ENCODE measurements around the gene NFKB2. TPM values are rescaled to one million over a fixed set of nuclear protein-coding genes. Genes with fewer than 3 reads are reported as not detected.

NFKB2 gene
- total and polyA plus RNA-seq, 10 donors, result 34.7 to 161 (median 57.1) TPM

DNA sequence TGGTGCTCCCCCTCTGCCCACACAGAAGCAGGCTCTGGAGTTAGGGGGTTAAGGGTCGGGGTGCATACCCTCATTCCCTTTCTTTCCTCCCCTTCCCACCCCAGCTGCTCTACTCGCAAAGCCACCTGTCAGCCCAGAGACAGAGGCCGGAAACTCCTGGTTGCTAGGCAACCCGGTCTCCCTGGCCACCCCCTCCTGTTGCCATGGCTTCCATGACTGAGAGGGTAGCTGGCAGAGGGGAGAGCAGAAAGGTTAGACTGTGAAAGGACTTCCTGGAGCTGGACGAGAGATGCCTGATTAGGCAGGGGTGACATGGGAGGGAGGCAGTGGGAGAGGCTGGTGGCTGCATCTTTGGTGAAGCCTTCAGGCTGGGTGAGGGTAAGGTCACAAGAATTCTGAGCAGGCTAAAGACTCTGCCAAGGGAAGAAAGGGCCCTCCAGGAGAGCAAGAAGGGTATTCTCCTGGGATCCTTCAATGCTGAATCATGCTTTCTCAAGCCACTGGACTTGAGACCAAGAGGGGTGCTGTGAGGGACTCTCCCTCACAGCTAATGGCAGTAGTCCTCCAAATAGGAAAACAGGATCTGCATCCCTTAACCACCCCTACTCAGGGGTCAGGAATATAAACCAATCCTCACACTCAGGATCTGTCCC, 17.7 kb downstream of the NFKB2 start:
- Histone ChIP-seq H3K27ac (no peak overlapping the region), H3K27me3 (replicated peaks in 1 of 7) (peaks cover 15 to 100% (median 70%) of the 10 kb centered on the region in 7 donors), H3K36me3 (no peaks in the 10 kb centered on the region), H3K9me3 (no peaks in the 10 kb centered on the region), H3K4me3 (no peak overlapping the region), H3K4me1 (peaks cover 5 to 33% (median 25%) of the 10 kb centered on the region in 6 donors)
- 8 to 23% (median 19%) methylated on average over 5 of the region's 5 CpGs for WGBS, 5 donors
- TF ChIP-seq, protein P1, sequence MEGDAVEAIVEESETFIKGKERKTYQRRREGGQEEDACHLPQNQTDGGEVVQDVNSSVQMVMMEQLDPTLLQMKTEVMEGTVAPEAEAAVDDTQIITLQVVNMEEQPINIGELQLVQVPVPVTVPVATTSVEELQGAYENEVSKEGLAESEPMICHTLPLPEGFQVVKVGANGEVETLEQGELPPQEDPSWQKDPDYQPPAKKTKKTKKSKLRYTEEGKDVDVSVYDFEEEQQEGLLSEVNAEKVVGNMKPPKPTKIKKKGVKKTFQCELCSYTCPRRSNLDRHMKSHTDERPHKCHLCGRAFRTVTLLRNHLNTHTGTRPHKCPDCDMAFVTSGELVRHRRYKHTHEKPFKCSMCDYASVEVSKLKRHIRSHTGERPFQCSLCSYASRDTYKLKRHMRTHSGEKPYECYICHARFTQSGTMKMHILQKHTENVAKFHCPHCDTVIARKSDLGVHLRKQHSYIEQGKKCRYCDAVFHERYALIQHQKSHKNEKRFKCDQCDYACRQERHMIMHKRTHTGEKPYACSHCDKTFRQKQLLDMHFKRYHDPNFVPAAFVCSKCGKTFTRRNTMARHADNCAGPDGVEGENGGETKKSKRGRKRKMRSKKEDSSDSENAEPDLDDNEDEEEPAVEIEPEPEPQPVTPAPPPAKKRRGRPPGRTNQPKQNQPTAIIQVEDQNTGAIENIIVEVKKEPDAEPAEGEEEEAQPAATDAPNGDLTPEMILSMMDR (IDR thresholded peaks at IDR 0.05 in 8 of 11, conservative IDR thresholded peaks at IDR 0.05 in 3 of 11), result no peak
- TF ChIP-seq POLR2A (IDR thresholded peaks at IDR 0.05), result no peak
- no peak for TF ChIP-seq POLR2AphosphoS5 (IDR thresholded peaks at IDR 0.05)
- intact Hi-C loops (cut with DNase I; ENCODE audit: low total_unique reads), result no loop called here
- DNase-seq, result no peak

DNA sequence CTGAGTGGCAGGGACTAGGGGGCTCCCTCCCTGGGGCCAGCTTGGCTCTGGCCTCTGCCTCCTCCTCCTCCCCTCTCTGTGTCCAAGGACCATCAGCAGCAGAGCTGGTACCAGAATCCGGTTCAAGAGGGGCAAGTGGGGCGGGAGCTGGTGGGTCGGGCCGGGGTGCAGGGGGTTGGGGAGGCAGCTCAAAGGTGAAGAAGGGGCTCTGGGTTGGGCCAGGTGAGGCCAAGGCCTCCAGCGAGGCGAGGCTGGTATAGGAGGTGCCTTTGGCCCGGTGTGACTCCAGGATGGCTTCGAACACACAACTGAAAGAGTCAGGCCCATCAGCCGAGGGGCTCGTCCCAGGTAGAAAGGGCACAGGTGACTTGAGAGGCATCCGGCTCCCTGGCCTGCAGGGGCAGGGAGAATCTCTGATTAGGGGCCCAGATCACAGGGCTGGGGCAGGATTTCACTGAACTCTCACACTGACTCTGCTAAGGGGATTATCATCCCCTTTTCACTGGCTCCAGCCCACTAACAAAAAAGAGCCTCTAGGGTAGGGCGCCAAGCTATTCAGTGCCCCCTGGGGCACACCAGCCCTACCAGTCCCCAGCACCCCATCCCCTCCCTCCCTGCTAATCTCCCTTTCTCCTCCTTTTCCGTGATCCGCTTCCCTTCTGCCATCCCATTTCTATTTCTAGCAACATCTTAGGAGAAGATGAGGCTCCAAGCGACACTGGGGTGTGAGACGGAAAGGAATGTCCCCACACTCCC, 18.5 kb downstream of the NFKB2 start:
- 81 to 88% (median 85%) methylated on average over 16 of the region's 16 CpGs for WGBS, 5 donors
- DNase-seq, result no peak

DNA sequence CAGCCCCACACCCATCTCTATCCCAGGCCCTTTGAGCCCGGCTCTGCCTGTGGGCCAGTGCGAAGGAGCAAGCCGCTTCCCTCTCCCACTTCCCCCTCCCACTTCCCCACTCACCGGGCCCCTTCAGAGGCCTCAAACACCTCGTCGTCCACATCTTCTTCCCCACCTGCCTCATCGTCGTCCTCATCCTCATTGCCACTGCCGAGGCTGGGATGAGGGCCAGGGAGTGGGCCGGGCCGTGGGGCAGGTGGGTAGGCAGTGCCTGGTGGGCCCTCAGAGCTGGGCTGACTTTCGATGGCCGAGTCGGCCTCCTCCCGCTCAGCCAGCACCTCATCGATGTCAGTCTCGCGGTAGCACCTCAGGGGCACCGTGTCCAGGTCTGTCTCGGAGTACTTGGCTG, 19.2 kb downstream of the NFKB2 start:
- no peaks in the 10 kb centered on the region for H3K36me3 ChIP-seq
- H3K27me3 ChIP-seq (replicated peaks in 1 of 7), result peaks cover 12 to 98% (median 66%) of the 10 kb centered on the region in 7 donors
- no peak overlapping the region for H3K27ac ChIP-seq
- peaks cover 6 to 33% (median 24%) of the 10 kb centered on the region in 6 donors for H3K4me1 ChIP-seq
- no peak for DNase-seq
- H3K4me3 ChIP-seq, result no peak overlapping the region
- intact Hi-C loops (cut with DNase I; ENCODE audit: low total_unique reads), result no loop called here
- H3K9me3 ChIP-seq, result no peaks in the 10 kb centered on the region
- TF ChIP-seq POLR2A (IDR thresholded peaks at IDR 0.05) (no peak), POLR2AphosphoS5 (IDR thresholded peaks at IDR 0.05) (no peak)
- TF ChIP-seq, protein P1 (IDR thresholded peaks at IDR 0.05 in 8 of 11, conservative IDR thresholded peaks at IDR 0.05 in 3 of 11), result no peak
- WGBS, 5 donors, result 46 to 55% (median 50%) methylated on average over 19 to 20 of the region's 20 CpGs

More for the DNA sequence above, 18.5 kb downstream of the NFKB2 start:
- H3K9me3 ChIP-seq, result no peaks in the 10 kb centered on the region
- no peak overlapping the region for H3K27ac ChIP-seq
- H3K4me1 ChIP-seq, result peaks cover 5 to 32% (median 24%) of the 10 kb centered on the region in 6 donors
- H3K36me3 ChIP-seq, result no peaks in the 10 kb centered on the region
- intact Hi-C loops (cut with DNase I; ENCODE audit: low total_unique reads), result no loop called here
- H3K4me3 ChIP-seq, result no peak overlapping the region
- TF ChIP-seq POLR2A (IDR thresholded peaks at IDR 0.05), result no peak
- no peak for TF ChIP-seq POLR2AphosphoS5 (IDR thresholded peaks at IDR 0.05)
- TF ChIP-seq, protein P1 (IDR thresholded peaks at IDR 0.05 in 8 of 11, conservative IDR thresholded peaks at IDR 0.05 in 3 of 11), result no peak
- H3K27me3 ChIP-seq (replicated peaks in 1 of 7), result peaks cover 15 to 100% (median 70%) of the 10 kb centered on the region in 7 donors

DNA sequence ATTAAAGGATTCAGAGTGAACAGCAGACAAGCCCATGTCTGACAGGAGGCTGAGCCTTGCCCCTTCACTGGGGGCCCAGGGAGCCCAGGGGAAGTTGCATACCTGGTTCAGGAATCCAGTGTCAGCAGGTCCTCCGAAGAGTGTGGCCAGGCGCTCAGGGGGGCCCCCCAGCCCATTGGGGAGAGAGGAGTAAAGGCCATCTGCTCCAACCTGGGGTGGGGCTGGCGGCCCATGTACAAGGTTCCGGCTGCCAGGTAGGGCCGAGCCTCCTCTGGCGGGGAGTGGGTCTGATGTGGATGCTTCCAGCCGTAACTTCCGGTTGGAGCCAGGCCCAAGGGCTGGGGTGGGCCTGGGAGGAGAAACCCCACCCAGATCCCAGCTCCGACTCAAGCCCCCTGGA, 20.8 kb downstream of the NFKB2 start:
- WGBS, 5 donors, result 77 to 89% (median 86%) methylated on average over 8 to 9 of the region's 9 CpGs
- TF ChIP-seq POLR2A (IDR thresholded peaks at IDR 0.05), result no peak
- TF ChIP-seq, protein P1 (IDR thresholded peaks at IDR 0.05 in 8 of 11, conservative IDR thresholded peaks at IDR 0.05 in 3 of 11), result no peak
- TF ChIP-seq POLR2AphosphoS5 (IDR thresholded peaks at IDR 0.05), result no peak
- no peak overlapping the region for H3K27ac ChIP-seq
- H3K9me3 ChIP-seq, result no peaks in the 10 kb centered on the region
- peaks cover 12 to 29% (median 20%) of the 10 kb centered on the region in 6 donors for H3K4me1 ChIP-seq
- DNase-seq, result no peak
- no peaks in the 10 kb centered on the region for H3K36me3 ChIP-seq
- peaks cover 3 to 83% (median 51%) of the 10 kb centered on the region in 7 donors for H3K27me3 ChIP-seq (replicated peaks in 1 of 7)
- H3K4me3 ChIP-seq, result no peak overlapping the region
- intact Hi-C loops (cut with DNase I; ENCODE audit: low total_unique reads), result no loop called here

Data from spleen (tissue), 11 donors.